Measurements from ENCODE around the gene DYNC1H1.

DNA sequence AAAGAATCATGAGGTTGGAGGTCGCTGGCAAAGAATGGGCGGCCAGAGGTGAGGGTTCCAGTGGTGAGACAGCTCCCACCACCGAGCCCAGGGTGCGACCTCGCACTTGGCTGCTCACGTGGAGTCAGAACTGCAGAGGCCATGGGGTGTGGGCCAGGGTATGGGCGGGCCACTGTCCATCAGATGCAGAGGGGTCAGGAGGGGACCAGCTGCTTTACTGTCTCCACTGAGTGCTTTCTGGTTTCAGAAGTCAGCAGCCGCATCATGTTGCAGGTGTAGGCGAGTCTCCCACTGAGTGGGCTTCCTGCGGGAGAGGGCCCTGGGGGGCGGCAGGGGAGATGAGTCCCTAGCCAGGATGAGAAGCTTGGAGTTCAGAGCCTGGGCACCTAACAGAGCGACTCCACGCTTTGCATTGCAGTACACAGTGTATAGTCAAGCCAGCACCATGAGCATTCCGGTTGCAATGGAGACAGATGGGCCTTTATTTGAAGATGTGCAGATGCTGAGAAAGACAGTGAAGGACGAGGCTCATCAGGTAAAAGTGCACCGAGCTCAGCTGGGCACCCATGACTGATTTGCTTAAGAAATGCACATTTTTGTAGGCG lies 46.9 kb upstream of the DYNC1H1 start:
- TF ChIP-seq, protein P1, sequence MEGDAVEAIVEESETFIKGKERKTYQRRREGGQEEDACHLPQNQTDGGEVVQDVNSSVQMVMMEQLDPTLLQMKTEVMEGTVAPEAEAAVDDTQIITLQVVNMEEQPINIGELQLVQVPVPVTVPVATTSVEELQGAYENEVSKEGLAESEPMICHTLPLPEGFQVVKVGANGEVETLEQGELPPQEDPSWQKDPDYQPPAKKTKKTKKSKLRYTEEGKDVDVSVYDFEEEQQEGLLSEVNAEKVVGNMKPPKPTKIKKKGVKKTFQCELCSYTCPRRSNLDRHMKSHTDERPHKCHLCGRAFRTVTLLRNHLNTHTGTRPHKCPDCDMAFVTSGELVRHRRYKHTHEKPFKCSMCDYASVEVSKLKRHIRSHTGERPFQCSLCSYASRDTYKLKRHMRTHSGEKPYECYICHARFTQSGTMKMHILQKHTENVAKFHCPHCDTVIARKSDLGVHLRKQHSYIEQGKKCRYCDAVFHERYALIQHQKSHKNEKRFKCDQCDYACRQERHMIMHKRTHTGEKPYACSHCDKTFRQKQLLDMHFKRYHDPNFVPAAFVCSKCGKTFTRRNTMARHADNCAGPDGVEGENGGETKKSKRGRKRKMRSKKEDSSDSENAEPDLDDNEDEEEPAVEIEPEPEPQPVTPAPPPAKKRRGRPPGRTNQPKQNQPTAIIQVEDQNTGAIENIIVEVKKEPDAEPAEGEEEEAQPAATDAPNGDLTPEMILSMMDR (conservative IDR thresholded peaks at IDR 0.05; ENCODE audit: low read depth, low read length) = no peak
- no peak for TF ChIP-seq EZH2 (IDR thresholded peaks at IDR 0.05; ENCODE audit: borderline replicate concordance, low read depth, low read length, poor library complexity, severe bottlenecking)
